HUDEP-2 (cell line): ENCODE data around the gene CORO2B.

Source experiments
- DNase-seq, 76 experiments: peaks; one replicate each; lab custom pipeline; 2025; ENCODE audit not compliant: unreplicated experiment in 76 of 76; lab: John Stamatoyannopoulos, UW

Gene CORO2B

GRCh38 chr15:68578980-68579935 lies at the start of gene CORO2B:
CORO2B (plus strand) TSS chr15:68578993; CDS start chr15:68579263, 270 bp downstream.
- no peak for DNase-seq

- DNase-seq, result no peak
These were observed 47.2 kb upstream of the CORO2B start for GRCh38 chr15:68531387-68532179.

- no peak for DNase-seq
These were observed 42.3 kb upstream of the CORO2B start for GRCh38 chr15:68536331-68537095.

GRCh38 chr15:68537097-68537496 lies 41.7 kb upstream of the CORO2B start:
- DNase-seq, result no peak

- DNase-seq, result no peak
These were observed 41.3 kb upstream of the CORO2B start for GRCh38 chr15:68537506-68537905.

- no peak for DNase-seq
These were observed 40.5 kb upstream of the CORO2B start for GRCh38 chr15:68538311-68538710.

- no peak for DNase-seq
These were observed 37.0 kb upstream of the CORO2B start for GRCh38 chr15:68541743-68542142.

- no peak for DNase-seq
These were observed 36.4 kb upstream of the CORO2B start for GRCh38 chr15:68542348-68542747.

GRCh38 chr15:68542771-68543164 lies 36.0 kb upstream of the CORO2B start:
- no peak for DNase-seq

- peak in 24 of 76 experiments; percentile 3 to 68 (median 30) for DNase-seq
These were observed 35.4 kb upstream of the CORO2B start for GRCh38 chr15:68543165-68544008.

- DNase-seq, result no peak
These were observed 32.5 kb upstream of the CORO2B start for GRCh38 chr15:68546318-68546717.

- no peak for DNase-seq
These were observed 30.4 kb upstream of the CORO2B start for GRCh38 chr15:68548364-68548763.

- no peak for DNase-seq
These were observed 28.8 kb upstream of the CORO2B start for GRCh38 chr15:68550004-68550403.

GRCh38 chr15:68550498-68551295 lies 28.1 kb upstream of the CORO2B start:
- DNase-seq, result peak in 50 of 76 experiments; percentile 3 to 64 (median 41)

- DNase-seq, result no peak
These were observed 27.5 kb upstream of the CORO2B start for GRCh38 chr15:68551296-68551635.

GRCh38 chr15:68552344-68552743 lies 26.4 kb upstream of the CORO2B start:
- DNase-seq, result no peak

- DNase-seq, result no peak
These were observed 26.0 kb upstream of the CORO2B start for GRCh38 chr15:68552773-68553172.

- DNase-seq, result no peak
These were observed 25.3 kb upstream of the CORO2B start for GRCh38 chr15:68553314-68553993.
